MCF 10A (cell line): Measurements from ENCODE around the gene KCNB1. TPM values are rescaled to one million over a fixed set of nuclear protein-coding genes. Genes with fewer than 3 reads are reported as not detected.

Experiments used
- BruUV-seq: library from RNA; stranded (reverse); fragments of 400-500 nt; replicated peaks from 2 replicates; lab custom pipeline; 2021; lab: Mats Ljungman, UMichigan
- CTCF ChIA-PET: fragments of 300-600 bp; sonication (Branson Sonifier 250); formaldehyde crosslinking; extraction: SDS; loops from one replicate; lab custom pipeline; 2021; ENCODE audit warnings: antibody characterized with exemption, inconsistent platforms; lab: Yijun Ruan, JAX
- POLR2A ChIA-PET: fragments of 300-600, 350-650 bp; sonication (Branson Sonifier 250); formaldehyde crosslinking; extraction: SDS; loops from one replicate; lab custom pipeline; 2020; ENCODE audit warnings: antibody characterized with exemption, inconsistent platforms; lab: Yijun Ruan, JAX
- DNase-seq: peaks from one replicate; pipeline ENCODE4 v3.0.0-alpha.2; 2018; ENCODE audit not compliant: unreplicated experiment
- H3K27ac Mint-ChIP-seq: one replicate; pipeline ENCODE4 v1.8.0; 2022; ENCODE audit warnings: mild to moderate bottlenecking, low read depth, mixed read lengths; ENCODE audit not compliant: unreplicated experiment
- H3K27me3 Mint-ChIP-seq: one replicate; pipeline ENCODE4 v1.8.0; 2022; ENCODE audit warnings: mixed read lengths; ENCODE audit not compliant: insufficient read depth, unreplicated experiment
- H3K36me3 Mint-ChIP-seq: one replicate; pipeline ENCODE4 v1.8.0; 2022; ENCODE audit warnings: mild to moderate bottlenecking, moderate library complexity, mixed read lengths; ENCODE audit not compliant: insufficient read depth, unreplicated experiment
- H3K4me1 Mint-ChIP-seq: one replicate; pipeline ENCODE4 v1.8.0; 2022; ENCODE audit warnings: mixed read lengths; ENCODE audit not compliant: insufficient read depth, unreplicated experiment
- H3K4me3 Mint-ChIP-seq: one replicate; pipeline ENCODE4 v1.8.0; 2022; ENCODE audit warnings: mild to moderate bottlenecking, moderate library complexity, mixed read lengths; ENCODE audit not compliant: unreplicated experiment
- H3K9me3 Mint-ChIP-seq: one replicate; pipeline ENCODE4 v1.8.0; 2022; ENCODE audit warnings: mixed read lengths; ENCODE audit not compliant: unreplicated experiment
- intact Hi-C: fragments of 100-400 bp; cut with micrococcal nuclease; formaldehyde crosslinking; loops from 2 replicates; pipeline ENCODE4 v1.14.1; 2022
- total RNA-seq: library from RNA; stranded (reverse); gene quantifications from 2 replicates; pipeline ENCODE4 v1.2.3, GENCODE V29; 2022
- TF ChIP-seq, protein P1 (sequence below): fragments of 200-600 bp; IDR thresholded peaks from one replicate; pipeline ENCODE4 v1.8.0; 2022; ENCODE audit warnings: antibody characterized with exemption, mild to moderate bottlenecking; ENCODE audit not compliant: unreplicated experiment

The KCNB1 gene
- total RNA-seq, 1 experiment from 2014 or later: 2.8 TPM

DNA sequence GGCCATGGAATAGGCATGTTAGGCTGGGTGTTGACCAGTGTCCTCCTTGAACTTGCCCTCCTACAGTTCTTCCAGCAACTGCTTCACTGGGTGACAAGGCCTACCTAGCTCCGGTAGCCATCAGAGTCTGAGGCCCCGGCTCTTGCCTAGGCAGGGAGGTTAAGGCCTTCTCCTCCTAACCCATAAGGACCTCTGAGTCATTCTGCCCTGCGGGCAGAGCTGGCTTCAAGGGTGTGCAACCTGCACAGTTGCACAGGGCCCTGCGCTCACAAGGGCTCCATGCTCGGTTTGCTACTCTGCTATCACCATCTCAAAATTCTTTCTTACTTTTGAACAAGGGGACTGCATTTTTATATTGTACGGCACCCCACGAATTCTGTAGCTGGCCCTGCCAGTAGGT, 17.9 kb downstream of the KCNB1 start:
- intact Hi-C loops: loop anchor here (5.0 kb wide), 2 partner anchors 37 to 82 kb away; no protein-coding TSS in a partner anchor
- CTCF ChIA-PET: interaction anchor here (0.7 to 1.4 kb wide), 3 partner anchors 19 to 144 kb away, joined by 3 to 5 read pairs (median 4); no protein-coding TSS in a partner anchor
- no peak overlapping the region for H3K4me3 Mint-ChIP-seq
- no peak overlapping the region for H3K27ac Mint-ChIP-seq
- H3K4me1 Mint-ChIP-seq: peaks cover 25% of the 10 kb centered on the region
- no peaks in the 10 kb centered on the region for H3K27me3 Mint-ChIP-seq
- no peak for DNase-seq
- TF ChIP-seq, protein P1, sequence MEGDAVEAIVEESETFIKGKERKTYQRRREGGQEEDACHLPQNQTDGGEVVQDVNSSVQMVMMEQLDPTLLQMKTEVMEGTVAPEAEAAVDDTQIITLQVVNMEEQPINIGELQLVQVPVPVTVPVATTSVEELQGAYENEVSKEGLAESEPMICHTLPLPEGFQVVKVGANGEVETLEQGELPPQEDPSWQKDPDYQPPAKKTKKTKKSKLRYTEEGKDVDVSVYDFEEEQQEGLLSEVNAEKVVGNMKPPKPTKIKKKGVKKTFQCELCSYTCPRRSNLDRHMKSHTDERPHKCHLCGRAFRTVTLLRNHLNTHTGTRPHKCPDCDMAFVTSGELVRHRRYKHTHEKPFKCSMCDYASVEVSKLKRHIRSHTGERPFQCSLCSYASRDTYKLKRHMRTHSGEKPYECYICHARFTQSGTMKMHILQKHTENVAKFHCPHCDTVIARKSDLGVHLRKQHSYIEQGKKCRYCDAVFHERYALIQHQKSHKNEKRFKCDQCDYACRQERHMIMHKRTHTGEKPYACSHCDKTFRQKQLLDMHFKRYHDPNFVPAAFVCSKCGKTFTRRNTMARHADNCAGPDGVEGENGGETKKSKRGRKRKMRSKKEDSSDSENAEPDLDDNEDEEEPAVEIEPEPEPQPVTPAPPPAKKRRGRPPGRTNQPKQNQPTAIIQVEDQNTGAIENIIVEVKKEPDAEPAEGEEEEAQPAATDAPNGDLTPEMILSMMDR: no peak
- POLR2A ChIA-PET: no interaction called here
- no TSS peak for BruUV-seq
- no peaks in the 10 kb centered on the region for H3K9me3 Mint-ChIP-seq
- peaks cover 7% of the 10 kb centered on the region for H3K36me3 Mint-ChIP-seq

DNA sequence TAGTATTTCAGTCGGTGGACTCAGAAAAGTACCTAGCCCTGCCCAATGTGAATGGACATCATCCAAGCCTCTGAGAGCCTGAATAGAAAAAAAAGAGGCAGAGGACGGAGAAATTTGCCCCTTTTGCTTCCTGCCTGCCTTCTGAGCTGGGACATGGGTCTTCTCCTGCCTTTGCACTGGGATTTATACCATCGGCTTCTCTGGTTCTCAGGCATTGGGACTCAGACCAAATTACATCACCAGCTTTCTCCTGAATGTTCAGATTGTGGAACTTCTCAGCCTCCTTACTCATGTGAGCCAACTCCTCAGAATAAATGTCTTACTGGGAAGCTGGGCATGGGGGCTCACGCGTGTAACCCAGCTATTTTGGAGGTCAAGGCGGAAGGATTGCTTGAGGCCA, 19.8 kb downstream of the KCNB1 start:
- intact Hi-C loops: loop anchor here (5.0 kb wide), 2 partner anchors 35 to 80 kb away; no protein-coding TSS in a partner anchor
- ChIA-PET POLR2A (interaction anchor here (1.7 kb wide), 1 partner anchor 42 kb away, joined by 5 read pairs; no protein-coding TSS in a partner anchor), CTCF (interaction anchor here (0.5 to 1.1 kb wide), 4 partner anchors 12 to 79 kb away, joined by 3 to 4 read pairs (median 3); no protein-coding TSS in a partner anchor)
- no TSS peak for BruUV-seq
- Mint-ChIP-seq H3K9me3 (no peaks in the 10 kb centered on the region), H3K27me3 (no peaks in the 10 kb centered on the region), H3K4me1 (peaks cover 34% of the 10 kb centered on the region), H3K27ac (no peak overlapping the region), H3K4me3 (no peak overlapping the region), H3K36me3 (peaks cover 7% of the 10 kb centered on the region)
- DNase-seq: no peak
- TF ChIP-seq, protein P1: no peak

DNA sequence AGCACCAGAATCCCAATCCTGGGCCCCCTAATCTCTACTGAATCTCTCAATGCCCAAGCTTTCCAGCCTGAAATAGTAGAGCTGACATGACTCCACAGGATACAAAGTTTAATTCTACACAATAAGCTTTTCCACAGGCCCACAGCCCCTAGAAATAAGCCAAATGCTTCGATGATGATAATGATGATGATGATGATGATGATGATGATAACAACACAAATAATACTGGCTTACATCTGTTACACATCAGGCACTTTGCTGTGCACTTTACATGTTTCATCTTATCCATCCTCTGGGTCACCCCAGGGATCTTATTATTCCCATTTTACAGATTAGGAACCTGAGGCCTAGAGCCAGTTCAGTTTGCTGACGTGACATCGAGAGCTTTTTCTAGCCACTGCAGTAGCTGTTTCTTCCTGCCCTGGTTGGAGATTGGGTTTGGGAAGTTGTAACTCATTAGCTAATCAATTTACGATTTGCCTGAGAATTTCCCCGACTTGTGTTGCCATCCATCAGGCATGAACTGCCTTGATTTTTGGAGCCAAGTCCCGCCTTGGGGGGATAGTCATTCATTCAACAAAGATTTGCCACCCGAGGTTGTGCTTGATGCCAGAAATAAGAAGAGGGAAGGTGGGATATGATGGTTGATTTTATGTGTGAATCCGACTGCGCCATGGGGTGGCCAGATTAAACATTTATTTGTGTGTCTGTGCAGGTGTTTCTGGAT, 20.4 kb downstream of the KCNB1 start:
- no TSS peak for BruUV-seq
- Mint-ChIP-seq H3K27me3 (no peaks in the 10 kb centered on the region), H3K4me1 (peaks cover 34% of the 10 kb centered on the region), H3K27ac (no peak overlapping the region), H3K36me3 (peaks cover 7% of the 10 kb centered on the region), H3K4me3 (no peak overlapping the region), H3K9me3 (no peaks in the 10 kb centered on the region)
- intact Hi-C loops: loop anchor here (5.0 kb wide), 2 partner anchors 35 to 80 kb away; no protein-coding TSS in a partner anchor
- TF ChIP-seq, protein P1: no peak
- ChIA-PET CTCF (interaction anchor here (0.5 to 1.1 kb wide), 4 partner anchors 13 to 80 kb away, joined by 3 to 4 read pairs (median 3); no protein-coding TSS in a partner anchor), POLR2A (interaction anchor here (0.5 to 1.7 kb wide), 3 partner anchors 41 to 183 kb away, joined by 3 to 5 read pairs (median 4); no protein-coding TSS in a partner anchor)
- DNase-seq: no peak

DNA sequence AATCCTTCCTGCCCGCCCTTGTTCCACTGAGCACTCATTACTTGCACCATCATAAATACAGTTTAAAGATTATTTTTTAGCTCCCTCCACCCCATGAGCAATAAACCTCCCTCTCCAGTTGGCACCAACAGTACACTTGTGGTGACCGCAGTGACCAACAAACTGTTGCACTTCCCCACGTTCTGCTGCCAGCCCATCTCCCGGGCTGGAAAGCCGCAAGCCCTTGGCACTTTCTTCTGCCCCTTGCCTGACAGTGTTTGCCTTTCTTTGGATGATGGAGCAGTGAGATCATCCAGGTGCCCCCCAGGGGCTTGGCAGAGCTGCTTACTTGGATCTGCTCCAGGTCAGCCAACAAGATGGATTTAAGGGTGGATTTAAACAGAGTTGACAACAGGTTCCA, 21.6 kb downstream of the KCNB1 start:
- intact Hi-C loops: loop anchor here (5.0 kb wide), 2 partner anchors 34 to 79 kb away; no protein-coding TSS in a partner anchor
- H3K4me1 Mint-ChIP-seq: peaks cover 34% of the 10 kb centered on the region
- H3K27ac Mint-ChIP-seq: peak overlapping the region; percentile 7
- H3K9me3 Mint-ChIP-seq: no peaks in the 10 kb centered on the region
- no peaks in the 10 kb centered on the region for H3K27me3 Mint-ChIP-seq
- ChIA-PET CTCF (interaction anchor here (0.6 to 1.0 kb wide), 6 partner anchors 15 to 126 kb away, joined by 3 to 4 read pairs (median 3); no protein-coding TSS in a partner anchor), POLR2A (interaction anchor here (0.7 to 1.2 kb wide), 6 partner anchors 9 to 416 kb away, joined by 3 to 9 read pairs (median 4); no protein-coding TSS in a partner anchor)
- no peak overlapping the region for H3K4me3 Mint-ChIP-seq
- BruUV-seq: no TSS peak
- peak; percentile 96 for DNase-seq
- peaks cover 2% of the 10 kb centered on the region for H3K36me3 Mint-ChIP-seq
- TF ChIP-seq, protein P1: no peak
